Activated CD8-positive, alpha-beta memory T cell treated with anti-CD3 and anti-CD28 coated beads, Interleukin-2, amount 50 U/mL, for 4 hours (primary cell): ENCODE measurements around the gene SCAP.

Source experiments
- DNase-seq: peaks from one replicate; pipeline ENCODE4 v3.0.0-alpha.2; 2020

Gene SCAP

GRCh38 chr3:47412842-47413520 lies 62.8 kb downstream of the SCAP start:
- no peak for DNase-seq

GRCh38 chr3:47412453-47412756 lies 63.3 kb downstream of the SCAP start:
- DNase-seq: no peak

GRCh38 chr3:47411696-47412452 lies 63.9 kb downstream of the SCAP start:
- DNase-seq: no peak

- no peak for DNase-seq
Measured at GRCh38 chr3:47410801-47411646, 64.7 kb downstream of the SCAP start.

GRCh38 chr3:47410417-47410720 lies 65.4 kb downstream of the SCAP start:
- DNase-seq: no peak

GRCh38 chr3:47409688-47410416 lies 65.9 kb downstream of the SCAP start:
- DNase-seq: no peak

GRCh38 chr3:47409284-47409683 lies 66.5 kb downstream of the SCAP start:
- DNase-seq: no peak

- no peak for DNase-seq
Measured at GRCh38 chr3:47408839-47409229, 66.9 kb downstream of the SCAP start.

- no peak for DNase-seq
Measured at GRCh38 chr3:47407896-47408838, 67.6 kb downstream of the SCAP start.

GRCh38 chr3:47407237-47407636 lies 68.5 kb downstream of the SCAP start:
- DNase-seq: no peak

- DNase-seq: no peak
Measured at GRCh38 chr3:47406762-47407149, 69.0 kb downstream of the SCAP start.

GRCh38 chr3:47405820-47406761 lies 69.7 kb downstream of the SCAP start:
- DNase-seq: no peak

- DNase-seq: no peak
Measured at GRCh38 chr3:47404955-47405790, 70.6 kb downstream of the SCAP start.

- no peak for DNase-seq
Measured at GRCh38 chr3:47404431-47404876, 71.3 kb downstream of the SCAP start.

GRCh38 chr3:47399531-47400270 lies 76.0 kb downstream of the SCAP start:
- no peak for DNase-seq

- no peak for DNase-seq
Measured at GRCh38 chr3:47399016-47399415, 76.7 kb downstream of the SCAP start.

- no peak for DNase-seq
Measured at GRCh38 chr3:47398228-47398627, 77.5 kb downstream of the SCAP start.

- DNase-seq: no peak
Measured at GRCh38 chr3:47394881-47395280, 80.9 kb downstream of the SCAP start.
